PC-9 (cell line): ENCODE data around the gene PTPDC1.

Source experiments
- CTCF ChIP-seq: fragments of 200-600 bp; sonication (generic); conservative IDR thresholded peaks from 2 replicates; pipeline ENCODE4 v1.6.1; 2017; ENCODE audit warnings: mixed run types, antibody characterized with exemption, mild to moderate bottlenecking, moderate library complexity
- EZH2 ChIP-seq: fragments of 200-600 bp; sonication (generic); IDR thresholded peaks from 2 replicates; pipeline ENCODE4 v1.8.0; 2017; ENCODE audit warnings: antibody characterized with exemption, low read depth

- TF ChIP-seq CTCF = no peak
- no peak for TF ChIP-seq EZH2
These were observed 58.1 kb downstream of the PTPDC1 start for GRCh38 chr9:94142353-94142752.
